GM21447 (cell line): ENCODE data around the gene ZNF501.

Experiments
- ATAC-seq: cut with Tn5 transposase; IDR thresholded peaks from one replicate; pipeline ENCODE4 v1.9.1; 2021; ENCODE audit not compliant: unreplicated experiment

The ZNF501 gene

GRCh38 chr3:44729384-44729910 is at the start of gene ZNF501:
Gene ZNF501 (plus strand): TSS chr3:44729635. CDS start chr3:44734422, 4,787 bp downstream.
- ATAC-seq = peak; percentile 81

GRCh38 chr3:44680921-44681455 is 48.4 kb upstream of the ZNF501 start:
- ATAC-seq = no peak

GRCh38 chr3:44682182-44682896 is 47.1 kb upstream of the ZNF501 start:
- ATAC-seq = no peak

- peak; percentile 83 for ATAC-seq
Measured at GRCh38 chr3:44685128-44685800, 44.2 kb upstream of the ZNF501 start.

GRCh38 chr3:44687898-44688297 is 41.5 kb upstream of the ZNF501 start:
- no peak for ATAC-seq

- ATAC-seq = no peak
Measured at GRCh38 chr3:44712455-44713075, 16.9 kb upstream of the ZNF501 start, which contains the start of gene ZNF502. Gene ZNF502 (plus strand): TSS chr3:44712660. CDS start chr3:44720262, 7,602 bp downstream.

- ATAC-seq = no peak
Measured at GRCh38 chr3:44721231-44722102, 8.0 kb upstream of the ZNF501 start.

- no peak for ATAC-seq
Measured at GRCh38 chr3:44722103-44722401, 7.4 kb upstream of the ZNF501 start.

GRCh38 chr3:44734646-44735168 is 5.3 kb downstream of the ZNF501 start:
- no peak for ATAC-seq

- no peak for ATAC-seq
Measured at GRCh38 chr3:44761101-44761423, 31.6 kb downstream of the ZNF501 start.

GRCh38 chr3:44761424-44762169 is 32.2 kb downstream of the ZNF501 start, which contains the start of the genes KIAA1143 and KIF15:
Gene KIAA1143 (minus strand): TSS chr3:44761619. CDS start chr3:44761602, 17 bp downstream.
Gene KIF15 (plus strand): TSS chr3:44761794. CDS start chr3:44761866, 72 bp downstream.
- ATAC-seq = peak; percentile 89

- no peak for ATAC-seq
Measured at GRCh38 chr3:44762170-44762677, 32.8 kb downstream of the ZNF501 start.

- no peak for ATAC-seq
Measured at GRCh38 chr3:44762690-44763089, 33.3 kb downstream of the ZNF501 start.

GRCh38 chr3:44764248-44764647 is 34.8 kb downstream of the ZNF501 start:
- no peak for ATAC-seq

GRCh38 chr3:44771424-44772098 is 42.1 kb downstream of the ZNF501 start:
- no peak for ATAC-seq

- ATAC-seq = no peak
Measured at GRCh38 chr3:44772099-44772442, 42.6 kb downstream of the ZNF501 start.

GRCh38 chr3:44782891-44783290 is 53.5 kb downstream of the ZNF501 start:
- no peak for ATAC-seq
